H1 (cell line): ENCODE data around the gene TAF1D. TPM values are rescaled to one million over a fixed set of nuclear protein-coding genes. Genes with fewer than 3 reads are reported as not detected.

Source experiments
- CHD1 ChIP-seq: IDR thresholded peaks from 2 replicates; pipeline ENCODE4 v1.6.1; 2012; ENCODE audit warnings: low read depth, low read length, improper control_type of control experiment
- CHD2 ChIP-seq: IDR thresholded peaks from 2 replicates; pipeline ENCODE4 v1.6.1; 2012; ENCODE audit warnings: low read length, improper control_type of control experiment
- POLR2A ChIP-seq, 2 experiments: IDR thresholded peaks; 1 replicate in 1 of 2; 2 replicates in 1 of 2; pipeline ENCODE4 v1.6.1; 2011; ENCODE audit warnings: low read depth in 2 of 2, low read length in 2 of 2, mild to moderate bottlenecking in 2 of 2; ENCODE audit errors: control extremely low read depth in 1 of 2
- RNF2 ChIP-seq: fragments of 200-900, 300-1000 bp; sonication (generic); IDR thresholded peaks from 2 replicates; pipeline ENCODE4 v1.7.1; 2016; ENCODE audit warnings: borderline replicate concordance, low read depth, mild to moderate bottlenecking, antibody characterized with exemption, low read length; ENCODE audit not compliant: poor library complexity, severe bottlenecking; ENCODE audit errors: missing control alignments
- RXRA ChIP-seq: IDR thresholded peaks from 2 replicates; pipeline ENCODE4 v1.6.1; 2011; ENCODE audit warnings: low read depth, mild to moderate bottlenecking, low read length, moderate library complexity; ENCODE audit not compliant: insufficient read depth
- SAP30 ChIP-seq: fragments of 300-600 bp; sonication (generic); IDR thresholded peaks from 2 replicates; pipeline ENCODE4 v1.7.1; 2012; ENCODE audit warnings: low read length, moderate library complexity, mild to moderate bottlenecking, inconsistent platforms; ENCODE audit not compliant: insufficient read depth, insufficient replicate concordance
- SP4 ChIP-seq: IDR thresholded peaks from 2 replicates; pipeline ENCODE4 v1.6.1; 2012; ENCODE audit warnings: low read length, inconsistent platforms
- ZNF274 ChIP-seq: IDR thresholded peaks from 2 replicates; pipeline ENCODE4 v1.7.0; 2012; ENCODE audit warnings: low read length, borderline replicate concordance; ENCODE audit errors: extremely low read depth
- polyA plus RNA-seq, 7 experiments: library from polyadenylated mRNA; depleted of rRNA in 3 of 7; stranded (reverse) in 5 of 7; unstranded in 2 of 7; fragments of >200 nt in 5 of 7; fragments of 200-250 nt in 2 of 7; gene quantifications; 1 replicate in 5 of 7; 2 replicates in 1 of 7; 4 replicates in 1 of 7; pipeline versions ENCODE4 v1.2.1 to v1.2.3, GENCODE V29; 2011 to 2013; ENCODE audit warnings: missing spikeins in 2 of 7, mixed read lengths in 2 of 7
- total RNA-seq: library from RNA; stranded (reverse); fragmentation: NEBNext Ultra II Directional; extraction: Animal tissue kit (Norgen Biotek cat#: 25700); gene quantifications from 2 replicates; pipeline ENCODE4 v1.2.1, GENCODE V29; 2021

The TAF1D gene
- total and polyA plus RNA-seq, 2 of the 8 experiments (the other 6 are each of a cell fraction or from before 2014, with no cell fraction given) = 64.7 to 212 TPM

GRCh38 chr11:93734427-93735222 lies 6.7 kb downstream of the TAF1D start (continued):
- TF ChIP-seq RNF2 = no peak
- TF ChIP-seq CHD1 = no peak
- TF ChIP-seq RXRA = no peak
- TF ChIP-seq CHD2 = no peak
- TF ChIP-seq SAP30 = no peak
- TF ChIP-seq SP4 = no peak
- peak; percentile 63 to 79 for TF ChIP-seq POLR2A (IDR thresholded peaks at IDR 0.05; ENCODE audit: control extremely low read depth in 1 of 2, low read depth in 2 of 2, low read length in 2 of 2)
- TF ChIP-seq ZNF274 = no peak
